ENCODE results near the gene AUTS2. TPM values are rescaled to one million over a fixed set of nuclear protein-coding genes. Genes with fewer than 3 reads are reported as not detected.

The AUTS2 gene
- polyA plus RNA-seq, 3 donors = 0.08 to 0.35 TPM; not detected in 1

GRCh38 chr7:70318511-70318910 is 720.2 kb downstream of the AUTS2 start:
- Histone ChIP-seq H3K4me2 (replicated peaks; ENCODE audit: extremely low read depth, low read length, poor library complexity, severe bottlenecking) (no peak overlapping the region), H3K36me3 (replicated peaks in 1 of 2; ENCODE audit: control insufficient read depth in 1 of 2, insufficient read depth in 2 of 2, low read length in 2 of 2) (no peaks in the 10 kb centered on the region), H2AFZ (ENCODE audit: insufficient read depth, low read depth, low read length, poor library complexity, severe bottlenecking) (no peak overlapping the region), H3K27ac (ENCODE audit: low read depth in 1 of 2, low read length in 2 of 2) (no peak overlapping the region), H3K79me2 (ENCODE audit: insufficient read depth, low read length) (no peaks in the 10 kb centered on the region), H3K27me3 (ENCODE audit: control insufficient read depth in 2 of 2, insufficient read depth in 2 of 2, low read length in 2 of 2) (no peaks in the 10 kb centered on the region), H3K4me1 (ENCODE audit: control insufficient read depth in 1 of 2, insufficient read depth in 2 of 2, low read length in 2 of 2) (no peaks in the 10 kb centered on the region), H3K9me3 (replicated peaks in 1 of 2; ENCODE audit: control insufficient read depth in 1 of 2, insufficient read depth in 1 of 2, low read length in 2 of 2) (no peaks in the 10 kb centered on the region), H3K9ac (ENCODE audit: insufficient read depth, low read length, poor library complexity, severe bottlenecking) (no peak overlapping the region), H3K4me3 (replicated peaks in 1 of 3; ENCODE audit: low read depth in 2 of 3, low read length in 3 of 3) (no peak overlapping the region), H4K20me1 (ENCODE audit: insufficient read depth, low read length) (no peaks in the 10 kb centered on the region)
- no peaks in the 10 kb centered on the region for H3K4me1 Mint-ChIP-seq
- no peak for TF ChIP-seq CTCF (IDR thresholded peaks at IDR 0.05)
- no peak overlapping the region for H3K27ac Mint-ChIP-seq
- H3K4me3 Mint-ChIP-seq = no peak overlapping the region
- H3K9me3 Mint-ChIP-seq = peaks cover 0 to 8% (median 2%) of the 10 kb centered on the region in 7 donors
- intact Hi-C loops (cut with micrococcal nuclease) = no loop called here
- no CpG with 5 or more reads among the region's 1 CpG for WGBS (ENCODE audit: insufficient coverage)
- DNase-seq = no peak
- H3K36me3 Mint-ChIP-seq = no peaks in the 10 kb centered on the region
- H3K27me3 Mint-ChIP-seq (ENCODE audit: low read depth in 3 of 3) = peaks cover 0 to 2% (median 0%) of the 10 kb centered on the region in 3 donors

GRCh38 chr7:70319057-70319456 is 720.8 kb downstream of the AUTS2 start:
- H3K9me3 ChIP-seq (replicated peaks in 1 of 2; ENCODE audit: control insufficient read depth in 1 of 2, insufficient read depth in 1 of 2, low read length in 2 of 2) = no peaks in the 10 kb centered on the region
- H3K27me3 ChIP-seq (ENCODE audit: control insufficient read depth in 2 of 2, insufficient read depth in 2 of 2, low read length in 2 of 2) = no peaks in the 10 kb centered on the region
- no peaks in the 10 kb centered on the region for H3K4me1 ChIP-seq (ENCODE audit: control insufficient read depth in 1 of 2, insufficient read depth in 2 of 2, low read length in 2 of 2)
- Mint-ChIP-seq H3K27me3 (ENCODE audit: low read depth in 3 of 3) (peaks cover 0 to 2% (median 0%) of the 10 kb centered on the region in 3 donors), H3K4me1 (no peaks in the 10 kb centered on the region), H3K4me3 (no peak overlapping the region), H3K27ac (no peak overlapping the region), H3K9me3 (peaks cover 0 to 8% (median 2%) of the 10 kb centered on the region in 7 donors), H3K36me3 (no peaks in the 10 kb centered on the region)
- no CpG with 5 or more reads among the region's 2 CpGs for whole genome bisulfite sequencing (ENCODE audit: insufficient coverage)
- no peak for DNase-seq
- H3K79me2 ChIP-seq (ENCODE audit: insufficient read depth, low read length) = no peaks in the 10 kb centered on the region
- no peak overlapping the region for H2AFZ ChIP-seq (ENCODE audit: insufficient read depth, low read depth, low read length, poor library complexity, severe bottlenecking)
- no peaks in the 10 kb centered on the region for H3K36me3 ChIP-seq (replicated peaks in 1 of 2; ENCODE audit: control insufficient read depth in 1 of 2, insufficient read depth in 2 of 2, low read length in 2 of 2)
- no peak overlapping the region for H3K27ac ChIP-seq (ENCODE audit: low read depth in 1 of 2, low read length in 2 of 2)
- no peak overlapping the region for H3K9ac ChIP-seq (ENCODE audit: insufficient read depth, low read length, poor library complexity, severe bottlenecking)
- no peaks in the 10 kb centered on the region for H4K20me1 ChIP-seq (ENCODE audit: insufficient read depth, low read length)
- no peak overlapping the region for H3K4me3 ChIP-seq (replicated peaks in 1 of 3; ENCODE audit: low read depth in 2 of 3, low read length in 3 of 3)
- intact Hi-C loops (cut with micrococcal nuclease) = no loop called here
- TF ChIP-seq CTCF (IDR thresholded peaks at IDR 0.05) = no peak
- no peak overlapping the region for H3K4me2 ChIP-seq (replicated peaks; ENCODE audit: extremely low read depth, low read length, poor library complexity, severe bottlenecking)

All from CD14-positive monocyte (primary cell).